Stomach (tissue), 4 donors: ENCODE measurements around the gene DCANP1.

Experiments
- CTCF ChIP-seq, 7 experiments: fragments of 450-650 bp in 4 of 7; fragments of 200-600 bp in 3 of 7; sonication (generic) in 3 of 7; IDR thresholded peaks; one replicate each; pipeline ENCODE4 v1.5.1; 2016 to 2019; ENCODE audit warnings: antibody characterized with exemption in 7 of 7, control low read depth in 2 of 7, mild to moderate bottlenecking in 1 of 7
- EP300 ChIP-seq: sonication (generic); formaldehyde crosslinking; IDR thresholded peaks from one replicate; pipeline ENCODE4 v1.6.1; 2017; ENCODE audit warnings: antibody characterized with exemption
- POLR2A ChIP-seq, 4 donors: fragments of 450-650 bp; IDR thresholded peaks; one replicate each; pipeline ENCODE4 v1.6.1; 2016; ENCODE audit warnings: antibody characterized with exemption in 4 of 4, control low read depth in 2 of 4, mild to moderate bottlenecking in 1 of 4, moderate library complexity in 1 of 4

DNA sequence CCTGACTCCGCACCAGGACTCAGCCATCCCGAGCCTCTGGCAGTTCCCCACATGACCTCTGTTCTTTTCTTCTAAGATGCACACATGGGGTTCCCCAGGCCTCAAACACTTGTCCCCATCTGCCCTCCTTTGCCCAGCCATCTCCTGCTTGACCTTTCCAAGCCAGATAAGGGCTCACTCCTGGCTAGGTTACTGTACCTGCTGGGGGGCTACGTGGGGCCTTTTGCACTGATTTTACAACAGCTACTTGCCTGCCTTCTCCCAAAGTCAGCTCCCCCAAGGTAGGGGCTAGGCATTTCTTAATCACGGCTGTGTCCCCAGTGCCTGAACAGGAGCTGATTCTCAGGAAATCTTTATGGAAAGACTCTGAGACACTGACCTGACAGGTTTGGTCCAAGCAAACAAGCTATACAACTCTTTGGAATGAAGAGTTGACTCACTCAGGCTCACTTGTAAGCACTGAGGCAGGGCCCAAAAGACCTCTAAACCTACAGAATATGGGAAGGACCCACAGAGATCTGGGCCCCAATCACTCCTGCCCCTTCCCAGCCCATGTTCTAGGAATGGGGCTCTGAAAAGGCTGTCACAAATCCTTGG is 50.6 kb downstream of the DCANP1 start:
- TF ChIP-seq CTCF (IDR thresholded peaks at IDR 0.05): no peak
- no peak for TF ChIP-seq POLR2A (IDR thresholded peaks at IDR 0.05)
- TF ChIP-seq EP300: no peak
